Muscle of arm (tissue), 12 donors: Measurements from ENCODE around the gene USP3. TPM values are rescaled to one million over a fixed set of nuclear protein-coding genes. Genes with fewer than 3 reads are reported as not detected.

Experiments
- DNase-seq: peaks from one replicate; pipeline ENCODE4 v3.0.0-alpha.2; 2013
- polyA plus RNA-seq, 12 donors: library from polyadenylated mRNA; unstranded; fragments of 120-200 nt; gene quantifications; one replicate each; pipeline ENCODE4 v1.2.1, GENCODE V29; 2013; ENCODE audit not compliant: insufficient read length in 12 of 12

The USP3 gene
- polyA plus RNA-seq, 12 donors, result 21.7 to 36.7 (median 26.5) TPM; not detected in 1

DNA sequence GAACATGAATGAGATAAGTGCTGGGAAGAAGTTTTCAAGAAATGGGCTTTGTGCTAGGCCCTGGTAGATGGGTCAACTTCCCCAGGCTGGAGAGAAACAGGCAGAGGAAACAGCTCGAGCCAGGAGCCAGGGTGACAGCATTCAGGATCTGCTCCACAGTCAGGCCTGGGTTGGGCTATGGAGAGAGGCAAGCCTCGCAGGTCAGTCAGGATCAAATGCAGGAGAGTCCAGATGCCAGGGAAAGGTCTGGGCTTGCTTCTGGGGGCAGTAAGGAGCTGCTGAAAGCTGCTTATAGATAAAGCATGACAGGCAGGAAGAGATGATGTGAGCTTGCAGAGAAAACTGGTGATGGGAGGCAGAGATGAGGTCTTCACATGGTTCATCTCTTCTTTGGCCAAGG, 11.0 kb upstream of the USP3 start:
- DNase-seq, result no peak

DNA sequence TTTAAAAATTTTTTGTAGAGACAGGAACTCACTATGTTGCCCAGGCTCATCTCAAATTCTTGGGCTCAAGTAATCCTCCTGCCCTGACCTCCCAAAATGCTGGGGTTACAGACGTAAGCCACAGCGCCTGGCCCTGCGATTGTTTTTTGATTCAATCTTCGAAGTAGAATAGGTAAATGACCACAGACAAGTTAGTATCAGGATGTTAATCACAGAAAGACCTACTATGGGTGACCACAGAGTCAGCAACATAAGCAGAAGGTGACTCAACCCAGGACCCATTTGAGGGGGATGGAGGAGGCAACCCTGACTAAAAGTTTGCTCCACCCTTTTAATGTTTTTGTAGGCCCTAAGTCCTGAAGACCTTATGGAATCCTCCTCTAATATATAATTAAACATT, 10.0 kb upstream of the USP3 start:
- DNase-seq, result no peak

DNA sequence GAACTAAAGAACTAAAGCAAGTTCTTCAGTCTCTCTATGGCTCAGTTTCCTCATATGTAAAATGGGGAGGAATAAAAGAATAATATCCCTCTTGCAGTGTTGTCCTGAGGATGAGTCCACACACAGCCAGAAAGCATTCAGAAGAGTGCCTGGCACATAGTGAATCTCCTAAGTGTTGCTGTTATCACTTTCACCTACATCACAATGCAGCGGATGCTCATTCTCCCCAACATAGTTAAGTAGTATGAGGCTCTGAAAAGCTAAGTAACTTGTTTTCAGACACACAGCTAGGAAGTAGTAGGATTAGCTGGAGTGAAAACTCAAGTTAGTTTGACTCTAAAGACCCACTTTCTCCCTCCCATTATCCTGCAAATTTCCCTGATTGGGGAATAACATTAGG, 9.1 kb upstream of the USP3 start:
- DNase-seq, result no peak

DNA sequence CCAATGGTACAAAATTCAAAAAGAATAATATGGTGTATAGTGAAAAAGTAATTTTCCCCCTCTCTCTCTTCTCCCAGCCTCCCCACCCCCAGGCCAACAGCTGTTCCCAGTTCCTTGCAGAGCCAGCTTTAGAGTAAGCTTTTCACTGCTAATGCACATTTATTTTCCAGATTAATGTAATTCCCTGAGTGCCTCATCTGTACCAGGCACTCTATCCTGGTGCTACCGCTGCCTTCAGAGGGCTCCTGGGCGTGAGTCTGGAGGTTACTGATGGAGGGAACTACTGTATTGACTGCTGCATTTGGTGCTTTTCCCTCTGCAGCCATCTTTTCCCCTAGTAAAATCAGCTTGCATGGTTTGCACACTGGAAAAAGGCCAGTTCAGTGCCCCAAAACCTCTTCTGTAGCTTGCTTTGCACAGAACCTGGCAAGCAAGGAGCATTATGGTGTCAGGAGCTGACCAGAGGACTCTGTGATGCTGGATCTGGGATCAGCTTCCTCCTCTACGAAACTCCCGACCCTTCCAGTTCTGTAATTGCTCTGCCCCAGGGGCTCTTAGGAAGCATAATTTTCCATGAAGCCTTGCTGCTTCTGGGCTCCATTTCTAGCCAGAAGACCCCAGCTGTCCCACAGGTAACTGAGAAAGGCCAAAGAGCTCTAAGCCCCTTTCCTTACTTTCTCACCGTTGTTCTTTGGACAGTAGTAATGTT, 8.5 kb upstream of the USP3 start:
- DNase-seq, result no peak

DNA sequence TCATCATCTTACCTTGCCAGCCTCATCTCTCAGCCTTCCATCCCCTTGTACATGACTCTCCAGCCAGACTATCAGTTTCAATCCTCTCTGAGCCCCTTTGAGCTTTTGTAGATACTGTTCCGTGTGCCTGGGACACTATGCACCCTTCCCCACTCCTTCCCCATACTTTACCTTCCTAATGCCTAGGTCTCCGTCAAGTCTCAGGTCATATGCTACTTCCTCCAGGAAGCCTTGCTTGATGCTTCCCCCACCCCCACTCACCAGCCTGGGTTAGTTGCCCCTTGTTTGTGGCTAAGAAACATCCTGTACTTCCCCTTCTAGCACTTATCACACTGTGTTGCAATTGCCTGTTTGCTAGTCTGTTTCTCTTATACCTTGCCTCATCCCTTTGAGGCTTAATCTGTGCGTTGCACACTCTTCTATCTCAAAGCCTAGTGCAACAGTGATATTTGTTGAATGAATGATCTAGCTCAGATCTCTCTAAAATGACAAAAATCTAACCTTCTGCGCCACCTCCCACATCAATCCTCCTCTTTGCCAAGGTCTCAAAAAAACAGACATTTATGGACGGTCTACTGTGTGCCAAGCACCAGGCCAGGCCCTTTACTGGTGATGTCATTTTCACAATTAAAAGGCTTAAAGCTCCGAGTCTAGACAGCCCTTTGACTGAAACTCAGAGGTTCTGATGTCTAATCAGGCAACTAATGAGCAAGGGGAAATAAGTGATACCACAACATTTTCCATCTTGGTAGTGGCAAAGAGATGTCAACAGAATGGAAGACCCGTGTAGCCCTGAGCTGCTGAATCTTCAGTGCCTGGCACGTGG, 6.5 kb upstream of the USP3 start:
- DNase-seq, result no peak

DNA sequence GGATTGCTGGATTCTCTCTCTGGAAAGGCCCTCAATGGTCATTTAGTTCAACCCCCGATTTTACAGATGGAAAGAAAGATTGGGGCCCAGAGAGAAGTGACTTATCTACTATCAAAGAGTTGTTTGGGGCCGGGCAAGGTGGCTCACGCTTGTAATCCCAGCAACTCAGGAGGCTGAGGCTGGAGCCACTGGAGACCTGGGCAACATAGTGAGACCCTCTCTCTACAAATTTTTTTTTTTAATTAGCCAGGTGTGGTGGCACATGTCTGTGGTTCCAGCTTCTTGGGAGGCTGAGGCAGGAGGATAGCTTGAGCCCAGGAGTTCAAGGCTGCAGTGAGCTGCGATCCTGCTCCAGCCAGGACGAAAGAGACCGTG, 5.2 kb upstream of the USP3 start:
- no peak for DNase-seq

DNA sequence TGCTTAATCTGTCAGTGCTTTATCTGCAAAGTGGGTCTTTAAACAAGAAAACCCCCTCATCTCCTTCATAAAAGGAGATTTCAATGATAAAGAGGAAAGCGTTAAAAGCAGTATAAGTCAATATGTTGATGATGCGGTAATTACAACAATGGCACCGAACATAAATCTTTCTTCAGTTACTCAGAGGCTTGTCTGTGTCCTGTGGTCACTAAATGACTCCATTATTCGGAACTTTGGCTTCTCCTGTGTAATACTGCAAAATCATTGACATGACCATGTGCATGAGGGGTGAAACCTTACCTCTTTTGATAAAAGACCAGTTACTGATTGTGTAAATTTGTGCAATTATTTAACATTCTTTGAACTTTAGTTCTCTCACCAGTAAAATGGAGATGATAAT, 4.8 kb upstream of the USP3 start:
- DNase-seq, result no peak

DNA sequence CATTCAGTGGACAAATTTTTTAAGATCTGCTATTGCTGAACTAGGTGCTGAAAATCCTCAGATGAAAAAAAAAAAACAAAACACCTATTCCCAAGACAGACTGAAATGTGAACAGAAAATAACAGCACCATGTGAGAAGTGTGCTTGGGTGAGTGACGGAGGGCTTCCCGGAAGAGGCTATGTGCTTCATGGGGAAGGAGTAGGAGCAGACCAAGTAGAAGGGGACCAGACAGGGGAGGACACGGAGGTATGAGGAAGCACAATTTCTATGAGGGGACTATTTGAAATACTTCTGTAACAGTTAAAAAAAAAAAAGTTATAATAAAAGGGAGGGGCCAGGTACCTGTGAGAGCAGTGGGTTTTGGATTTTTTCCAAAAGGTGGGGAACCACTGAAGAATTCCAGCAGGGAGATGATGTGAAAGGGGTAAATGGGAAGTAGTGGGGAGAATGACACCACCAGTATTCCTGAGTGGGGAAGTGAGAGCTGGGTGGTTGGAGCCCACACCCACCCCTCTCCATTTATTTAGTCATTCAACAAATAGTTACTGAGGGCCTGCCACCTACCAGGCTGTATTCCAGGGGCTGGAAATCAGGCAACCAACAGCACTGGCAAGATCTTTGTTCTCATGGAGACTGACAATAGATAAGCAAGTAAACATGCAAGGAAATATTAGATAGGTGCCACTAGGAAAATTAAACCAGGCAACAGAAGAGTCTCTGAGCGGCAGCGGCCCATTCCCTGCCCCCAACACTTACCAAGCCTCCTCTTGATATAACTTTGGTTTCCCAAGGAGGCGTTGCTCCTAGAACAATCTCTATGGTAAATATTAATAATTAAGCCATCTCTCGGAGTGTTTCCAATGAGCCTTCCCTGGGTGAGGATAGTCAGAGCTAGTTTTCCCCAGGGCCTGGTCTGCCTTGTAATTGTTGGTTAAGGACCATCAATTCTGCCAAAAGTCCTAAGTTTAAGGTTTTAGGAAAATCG, 3.8 kb upstream of the USP3 start:
- no peak for DNase-seq

DNA sequence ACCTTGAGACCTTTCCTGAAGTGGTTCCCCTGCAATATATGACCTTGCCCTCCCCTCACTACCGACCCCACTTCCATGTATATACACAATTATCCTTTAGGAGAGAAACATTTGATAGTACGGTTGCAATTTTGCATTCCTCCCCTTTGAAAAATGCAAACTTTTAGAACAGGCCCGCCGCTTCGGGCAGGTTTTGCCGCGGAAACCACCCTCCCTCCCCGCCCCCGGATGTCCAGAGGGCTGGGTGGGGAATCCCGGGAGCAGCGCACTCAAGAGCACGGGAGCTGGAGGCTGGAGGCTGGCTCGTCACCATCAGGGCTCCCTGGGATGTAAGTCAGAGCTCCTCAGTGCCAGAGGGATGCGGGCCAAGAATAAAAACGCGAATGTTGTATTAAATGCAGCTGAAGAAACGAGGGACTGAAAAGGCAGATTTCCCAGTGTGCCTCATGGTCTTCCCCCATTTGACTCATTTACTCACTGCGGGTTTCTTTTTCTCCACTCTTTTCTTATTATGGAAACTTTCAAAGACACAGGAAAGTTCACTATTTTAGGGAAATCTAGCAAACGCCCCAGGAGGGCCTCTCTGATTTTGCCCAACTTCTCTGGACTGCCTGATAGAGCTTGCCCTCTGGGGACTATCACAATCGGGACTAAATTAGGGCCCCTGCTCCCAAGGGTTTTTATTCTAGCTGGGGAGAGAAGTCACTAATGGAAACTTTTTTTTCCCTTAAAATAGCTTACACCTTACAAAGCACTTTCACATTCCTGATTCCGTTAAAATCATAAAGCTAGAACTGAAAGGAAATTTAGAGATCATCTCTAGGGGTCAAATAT, 2.9 kb upstream of the USP3 start:
- peak; percentile 89 for DNase-seq

DNA sequence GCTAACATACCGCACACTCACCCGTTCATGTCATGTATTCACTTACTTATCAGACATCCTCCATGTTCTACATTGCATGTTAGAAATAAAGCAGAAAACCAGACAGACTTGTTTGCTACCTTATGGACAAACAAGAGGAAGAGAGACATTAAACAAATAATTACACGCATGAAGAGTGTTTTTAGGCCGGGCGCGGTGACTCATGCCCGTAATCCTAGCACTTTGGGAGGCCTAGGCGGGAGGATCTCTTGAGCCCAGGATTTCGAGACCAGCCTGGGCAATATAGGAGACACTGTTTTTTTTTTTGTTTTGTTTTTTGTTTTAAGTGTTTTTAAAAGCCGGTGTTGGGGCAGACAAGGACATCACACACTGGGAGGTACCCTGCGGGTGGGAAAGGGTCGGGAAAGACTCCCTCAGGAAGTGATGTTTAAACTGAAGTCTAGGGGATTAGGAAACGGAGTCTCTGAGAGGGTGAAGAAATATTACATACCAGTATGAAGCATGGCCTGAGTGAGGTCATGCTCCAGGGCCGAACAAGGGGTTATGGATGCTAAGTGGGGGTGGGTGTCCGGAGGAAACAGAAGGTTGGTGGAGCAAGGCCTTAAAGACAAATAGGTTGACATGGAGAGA, 2.1 kb upstream of the USP3 start:
- DNase-seq, result no peak

DNA sequence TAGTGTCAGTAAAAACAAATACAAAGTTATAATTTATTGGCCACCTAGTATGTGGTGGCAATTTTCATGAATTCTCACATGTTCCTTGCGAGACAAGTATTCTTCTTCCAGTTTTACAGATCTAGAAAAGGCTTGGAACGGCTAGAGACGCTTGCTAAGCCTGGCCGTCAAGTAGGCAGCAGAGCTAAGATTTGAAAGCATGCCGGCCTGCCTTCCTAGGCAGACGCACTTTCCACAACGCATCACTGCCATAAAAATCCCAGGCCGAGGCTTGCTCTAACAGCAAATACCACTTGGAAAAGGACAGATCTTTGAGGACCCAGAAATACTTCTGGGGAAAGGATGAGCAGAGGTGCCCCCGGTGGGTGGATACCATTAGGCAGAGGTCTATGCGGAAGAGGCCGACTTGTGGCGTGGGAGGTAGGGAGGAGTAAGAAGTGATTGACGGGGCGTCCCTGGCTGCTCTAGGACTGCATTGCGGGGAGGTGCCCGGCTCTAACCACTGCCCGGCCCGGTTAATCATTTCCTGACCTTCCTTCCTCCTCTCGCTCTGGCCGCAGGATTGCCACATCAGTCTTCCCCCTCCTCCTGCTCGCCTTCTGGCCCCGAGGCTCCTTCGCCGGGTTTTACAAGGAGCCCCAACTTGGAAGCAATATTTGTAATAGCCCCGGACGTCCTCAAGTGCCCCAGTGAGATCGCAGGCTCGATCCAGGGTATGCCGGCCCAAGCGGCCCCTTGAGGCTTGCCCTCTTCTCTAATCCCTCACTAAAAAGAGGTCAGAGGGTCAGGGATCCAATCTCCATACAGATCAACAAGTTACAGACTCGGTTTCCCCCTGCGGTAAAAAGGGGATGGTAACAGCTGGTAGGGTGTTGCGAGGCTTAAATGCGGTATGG, 1.3 kb upstream of the USP3 start:
- no peak for DNase-seq

DNA sequence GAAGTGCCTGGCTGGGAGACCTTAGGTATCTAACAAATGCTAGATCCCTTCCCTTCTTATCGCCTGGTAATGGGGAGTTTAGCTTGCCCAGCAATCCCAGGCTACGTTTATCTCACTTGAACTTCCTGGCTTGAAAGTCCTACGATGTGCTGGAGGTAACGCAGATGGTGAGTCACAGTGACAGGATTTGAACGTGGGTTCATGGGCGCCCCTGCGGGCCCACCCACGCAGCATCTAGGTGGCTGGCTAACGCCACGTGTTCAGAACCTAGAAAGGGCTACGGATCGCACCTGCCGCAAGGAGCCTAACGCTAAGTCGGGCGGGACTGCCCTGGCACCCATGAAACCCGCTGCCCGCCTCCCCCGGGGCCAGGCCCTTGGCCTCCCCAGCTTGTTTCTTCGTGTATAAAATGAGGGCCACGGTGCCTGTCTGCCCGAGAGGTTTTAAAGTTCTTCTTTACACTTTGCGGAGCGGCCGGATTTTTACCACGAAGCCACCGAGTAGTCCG, 600 bp upstream of the USP3 start:
- peak; percentile 55 for DNase-seq

DNA sequence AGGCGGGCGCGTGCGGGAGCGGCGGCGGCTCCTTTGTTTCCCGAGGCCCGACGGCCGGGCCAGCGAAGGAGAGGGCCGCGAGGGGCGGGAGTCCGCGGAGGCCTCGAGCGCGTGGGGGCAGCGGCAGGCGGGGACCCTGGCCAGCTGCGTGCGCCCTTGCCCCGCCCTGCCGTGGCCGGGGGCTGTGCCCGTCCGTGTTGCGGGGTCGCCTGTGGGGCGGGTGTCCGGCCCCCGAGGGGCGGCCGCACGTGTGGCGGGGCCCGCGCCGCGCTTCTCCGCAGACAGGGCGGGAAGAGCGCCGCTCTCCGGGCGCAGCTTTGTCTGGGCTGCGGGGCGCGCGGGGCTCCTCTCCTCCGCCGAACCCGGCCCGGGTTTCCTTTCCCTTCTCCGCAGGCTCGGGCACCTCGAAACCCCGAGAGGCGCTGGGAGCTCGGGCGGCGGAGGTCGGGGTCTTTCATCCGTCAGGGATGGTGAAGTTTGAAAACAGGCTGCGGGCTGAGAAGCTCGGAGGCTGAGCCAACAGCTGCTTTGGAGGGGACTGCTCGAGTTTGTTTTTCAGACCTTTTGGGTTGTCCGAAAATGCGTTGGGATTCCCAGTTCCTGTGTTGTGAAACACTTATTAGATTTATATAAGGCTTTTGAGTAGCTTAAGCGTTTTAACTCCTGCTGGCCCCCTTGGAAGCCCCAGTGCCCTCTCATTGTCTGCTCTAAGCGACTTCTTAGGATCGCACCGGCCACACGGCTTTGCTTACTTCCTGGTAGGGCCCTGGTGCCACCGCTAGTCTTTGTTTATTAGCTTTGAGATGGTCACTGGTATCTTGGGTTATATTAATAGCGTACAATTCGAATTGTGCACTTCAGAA, 817 bp downstream of the USP3 start:
- peak; percentile 62 for DNase-seq

DNA sequence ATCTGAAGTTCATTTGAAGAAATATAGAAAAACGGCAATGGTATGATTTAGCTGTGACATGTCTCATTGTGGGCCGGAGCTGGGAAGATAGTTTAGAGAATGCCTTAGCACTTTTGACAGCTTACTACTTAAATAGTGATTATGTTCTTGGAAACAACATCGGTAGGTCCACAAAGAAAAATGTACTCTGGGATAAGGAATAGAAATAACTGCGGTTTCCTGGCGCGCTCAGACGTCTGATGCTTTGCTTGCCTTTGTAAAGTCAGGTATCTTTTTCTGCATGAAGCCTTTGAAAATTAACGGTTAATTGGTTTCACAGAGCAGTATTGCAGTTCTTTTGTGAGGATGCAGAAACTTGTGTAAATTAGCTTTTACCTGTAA, 1.4 kb downstream of the USP3 start:
- no peak for DNase-seq

DNA sequence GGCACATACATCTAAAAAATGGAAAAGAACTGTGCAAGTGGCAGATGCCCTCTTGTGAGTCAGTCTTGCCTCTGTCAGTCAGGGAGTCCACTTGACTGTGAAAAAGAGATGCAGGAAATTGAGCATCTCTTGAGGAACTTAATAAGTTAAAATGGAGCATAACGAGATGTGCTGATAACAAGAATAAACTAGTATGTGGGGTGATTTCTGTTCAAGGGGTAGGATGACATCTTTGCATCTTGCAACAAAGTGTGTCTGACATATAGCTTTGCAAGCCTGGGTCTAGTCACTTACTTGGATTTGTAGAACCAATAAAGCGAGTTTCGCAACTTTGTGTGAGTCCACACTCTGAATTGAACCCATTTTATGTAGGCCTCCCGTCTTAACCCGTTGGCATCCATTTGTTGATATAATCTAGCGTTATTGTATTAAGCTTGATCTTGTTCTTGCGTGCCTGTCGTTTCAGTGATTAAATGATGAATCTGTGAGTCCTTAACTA, 2.2 kb downstream of the USP3 start:
- no peak for DNase-seq

DNA sequence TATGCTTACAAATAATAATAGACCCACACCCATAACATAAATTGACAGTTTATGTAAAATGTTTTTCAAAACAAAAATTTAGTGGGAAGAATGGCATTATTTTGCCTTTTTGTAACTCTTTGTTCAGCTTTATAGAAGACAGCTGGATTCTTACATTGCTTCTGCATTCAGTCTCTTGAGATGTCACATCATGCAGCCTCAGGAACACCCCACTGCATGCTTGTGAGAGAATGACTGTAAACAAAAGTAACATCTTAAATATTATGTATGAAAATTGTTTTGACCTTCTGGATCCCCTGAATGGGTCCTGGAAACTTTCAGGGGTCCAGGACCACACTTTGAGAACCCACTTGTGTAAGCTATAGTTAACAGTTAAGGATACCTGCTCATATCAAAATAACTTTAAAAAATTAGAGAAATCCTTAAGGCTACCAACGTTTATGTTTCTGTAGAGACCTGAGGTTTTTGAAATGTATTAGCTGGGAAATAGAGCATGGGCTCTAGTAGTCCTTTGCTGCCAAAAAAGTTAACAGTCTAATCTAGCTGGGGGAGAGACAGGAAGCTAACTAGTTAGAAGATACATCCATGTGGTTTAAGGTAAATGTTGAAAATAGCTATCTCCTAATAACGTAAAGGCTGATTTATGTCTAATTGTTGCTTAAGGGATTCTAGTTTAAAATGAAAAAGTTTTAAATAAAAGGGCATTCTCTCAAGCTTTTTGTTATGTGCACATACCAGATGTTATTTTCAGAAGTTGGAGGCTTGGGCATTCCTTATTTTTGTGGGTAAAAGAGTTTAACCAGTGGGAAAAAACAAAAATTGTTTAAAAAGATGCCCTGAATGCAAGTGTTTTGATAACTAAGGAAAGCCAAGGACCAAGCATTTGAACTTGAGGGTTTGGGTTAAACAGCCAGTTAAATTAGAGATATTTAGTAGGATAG, 3.8 kb downstream of the USP3 start:
- no peak for DNase-seq
